Mammary epithelial cell (primary cell): ENCODE measurements around the gene ADAMTSL2.

ENCODE experiments used
- EZH2 ChIP-seq: IDR thresholded peaks from 2 replicates; pipeline ENCODE4 v1.6.1; 2012; ENCODE audit warnings: low read length, inconsistent platforms, borderline replicate concordance
- TF ChIP-seq, protein P1 (sequence below), 2 donors: IDR thresholded peaks in 1 of 2; conservative IDR thresholded peaks in 1 of 2; 2 replicates each; pipeline ENCODE4 v1.5.1; 2011 to 2012; ENCODE audit warnings: inconsistent platforms in 2 of 2, low read length in 2 of 2, mild to moderate bottlenecking in 2 of 2, control low read depth in 1 of 2, low read depth in 1 of 2; ENCODE audit not compliant: insufficient read depth in 1 of 2; ENCODE audit errors: extremely low read depth in 1 of 2

DNA sequence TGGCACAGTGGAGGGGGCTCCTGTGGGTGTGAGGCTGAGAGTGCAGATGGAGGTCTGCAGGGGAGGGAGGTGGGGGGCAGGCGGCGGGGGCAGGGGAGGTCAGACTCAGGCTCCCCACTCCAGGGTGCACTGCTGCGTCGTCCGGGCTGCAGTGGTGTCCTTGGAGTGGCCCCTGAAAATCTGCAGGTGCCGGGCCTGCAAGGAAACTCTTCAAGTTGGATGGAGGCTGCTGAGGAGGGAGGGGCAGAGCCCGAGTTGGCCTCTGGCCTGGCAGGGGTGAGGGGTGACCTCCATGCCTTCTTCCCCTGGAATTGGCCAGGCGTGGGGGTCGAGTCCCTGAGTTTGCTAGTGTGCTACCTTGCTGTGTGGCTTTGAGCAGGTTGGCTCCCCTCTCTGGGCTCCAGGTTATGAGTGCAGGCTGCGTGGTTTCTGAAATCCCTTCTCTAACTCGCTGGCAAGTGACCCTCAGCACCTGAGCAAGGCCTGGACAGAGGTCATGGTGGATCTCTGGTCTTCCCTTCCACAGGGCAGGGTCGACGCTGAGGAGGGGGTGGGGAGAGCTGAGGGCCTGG, 888 bp downstream of the ADAMTSL2 start:
- TF ChIP-seq, protein P1, sequence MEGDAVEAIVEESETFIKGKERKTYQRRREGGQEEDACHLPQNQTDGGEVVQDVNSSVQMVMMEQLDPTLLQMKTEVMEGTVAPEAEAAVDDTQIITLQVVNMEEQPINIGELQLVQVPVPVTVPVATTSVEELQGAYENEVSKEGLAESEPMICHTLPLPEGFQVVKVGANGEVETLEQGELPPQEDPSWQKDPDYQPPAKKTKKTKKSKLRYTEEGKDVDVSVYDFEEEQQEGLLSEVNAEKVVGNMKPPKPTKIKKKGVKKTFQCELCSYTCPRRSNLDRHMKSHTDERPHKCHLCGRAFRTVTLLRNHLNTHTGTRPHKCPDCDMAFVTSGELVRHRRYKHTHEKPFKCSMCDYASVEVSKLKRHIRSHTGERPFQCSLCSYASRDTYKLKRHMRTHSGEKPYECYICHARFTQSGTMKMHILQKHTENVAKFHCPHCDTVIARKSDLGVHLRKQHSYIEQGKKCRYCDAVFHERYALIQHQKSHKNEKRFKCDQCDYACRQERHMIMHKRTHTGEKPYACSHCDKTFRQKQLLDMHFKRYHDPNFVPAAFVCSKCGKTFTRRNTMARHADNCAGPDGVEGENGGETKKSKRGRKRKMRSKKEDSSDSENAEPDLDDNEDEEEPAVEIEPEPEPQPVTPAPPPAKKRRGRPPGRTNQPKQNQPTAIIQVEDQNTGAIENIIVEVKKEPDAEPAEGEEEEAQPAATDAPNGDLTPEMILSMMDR (conservative IDR thresholded peaks at IDR 0.05 in 1 of 2, IDR thresholded peaks at IDR 0.05 in 1 of 2; ENCODE audit: extremely low read depth in 1 of 2, insufficient read depth in 1 of 2, low read depth in 1 of 2, low read length in 2 of 2), result no peak
- no peak for TF ChIP-seq EZH2
